Measurements from ENCODE around the gene SPAG5.
"Not testable (repeated sequence)": the region's sequence is repeated elsewhere in the genome, so short reads cannot be mapped to it uniquely, and the experiment has no call there.

The SPAG5 gene

GRCh38 chr17:28598799-28599310 lies at the start of gene SPAG5:
TSS of gene SPAG5 (minus strand) at chr17:28599025. CDS start at chr17:28598946, 79 bp downstream.
- peak; percentile 83 for DNase-seq

GRCh38 chr17:28646039-28646754 lies 47.4 kb upstream of the SPAG5 start:
- no peak for DNase-seq

- no peak for DNase-seq
Measured at GRCh38 chr17:28645576-28645939, 46.7 kb upstream of the SPAG5 start.

GRCh38 chr17:28644787-28645575 lies 46.2 kb upstream of the SPAG5 start, which contains the start of gene BLTP2:
TSS of gene BLTP2 (minus strand) at chr17:28645158. CDS start at chr17:28645056, 102 bp downstream.
- DNase-seq = peak; percentile 90

GRCh38 chr17:28643983-28644786 lies 45.4 kb upstream of the SPAG5 start:
- no peak for DNase-seq

- no peak for DNase-seq
Measured at GRCh38 chr17:28641579-28641978, 42.8 kb upstream of the SPAG5 start.

GRCh38 chr17:28635506-28635905 lies 36.7 kb upstream of the SPAG5 start:
- DNase-seq = no peak

GRCh38 chr17:28634206-28634865 lies 35.5 kb upstream of the SPAG5 start:
- DNase-seq = no peak

- DNase-seq = no peak
Measured at GRCh38 chr17:28626818-28627217, 28.0 kb upstream of the SPAG5 start.

GRCh38 chr17:28624148-28624547 lies 25.3 kb upstream of the SPAG5 start:
- DNase-seq = no peak

GRCh38 chr17:28623696-28624095 lies 24.9 kb upstream of the SPAG5 start:
- DNase-seq = no peak

- no peak for DNase-seq
Measured at GRCh38 chr17:28622186-28622585, 23.4 kb upstream of the SPAG5 start.

GRCh38 chr17:28620010-28620409 lies 21.2 kb upstream of the SPAG5 start:
- DNase-seq = no peak

GRCh38 chr17:28618464-28618863 lies 19.6 kb upstream of the SPAG5 start:
- no peak for DNase-seq

GRCh38 chr17:28616281-28616680 lies 17.5 kb upstream of the SPAG5 start:
- no peak for DNase-seq

GRCh38 chr17:28615260-28615940 lies 16.6 kb upstream of the SPAG5 start:
- no peak for DNase-seq

- DNase-seq = no peak
Measured at GRCh38 chr17:28613931-28614381, 15.1 kb upstream of the SPAG5 start, which contains the start of gene RSKR. TSS of gene RSKR (minus strand) at chr17:28614185. CDS start at chr17:28614161, 24 bp downstream.

GRCh38 chr17:28612936-28613872 lies 14.4 kb upstream of the SPAG5 start:
- DNase-seq = no peak

GRCh38 chr17:28612531-28612930 lies 13.7 kb upstream of the SPAG5 start:
- DNase-seq = no peak

- DNase-seq = no peak
Measured at GRCh38 chr17:28610376-28610775, 11.6 kb upstream of the SPAG5 start.

- DNase-seq = not testable (repeated sequence)
Measured at GRCh38 chr17:28604031-28604430, 5.2 kb upstream of the SPAG5 start.
